SW 1271 (cell line): ENCODE data around the gene MAS1.
A peak's percentile ranks its signal among the peaks of the same experiment; 100 is the strongest.

ENCODE experiments used
- DNase-seq, 2 experiments: peaks; one replicate each; lab custom pipeline; 2025; lab: John Stamatoyannopoulos, UW

The MAS1 gene

DNA sequence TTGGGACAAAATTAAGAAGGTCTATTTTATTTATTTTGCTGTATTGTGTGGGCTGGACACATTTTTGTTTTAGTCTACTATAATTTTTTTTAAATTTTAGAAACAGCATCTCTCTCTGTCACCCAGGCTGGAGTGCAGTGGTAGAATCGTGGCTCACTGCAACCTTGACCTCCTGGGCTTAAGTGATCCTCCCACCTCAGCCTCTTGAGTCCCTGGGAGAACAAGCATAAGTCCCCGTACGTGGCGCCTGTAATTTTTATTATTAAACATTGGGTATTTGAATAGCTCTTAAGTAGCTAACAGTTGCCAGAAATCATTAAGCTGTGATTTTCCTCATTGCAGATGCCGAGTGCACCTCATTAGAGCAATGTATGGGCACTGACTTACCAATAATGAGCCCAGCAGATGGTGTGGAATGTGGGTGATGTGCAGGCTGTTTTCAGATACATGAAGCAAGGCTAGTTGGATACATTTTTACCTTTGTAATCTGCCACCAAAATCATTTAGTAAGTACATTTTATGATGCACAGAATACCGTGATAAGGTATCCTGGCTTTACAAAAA, 10.3 kb upstream of the MAS1 start:
- DNase-seq: no peak

DNA sequence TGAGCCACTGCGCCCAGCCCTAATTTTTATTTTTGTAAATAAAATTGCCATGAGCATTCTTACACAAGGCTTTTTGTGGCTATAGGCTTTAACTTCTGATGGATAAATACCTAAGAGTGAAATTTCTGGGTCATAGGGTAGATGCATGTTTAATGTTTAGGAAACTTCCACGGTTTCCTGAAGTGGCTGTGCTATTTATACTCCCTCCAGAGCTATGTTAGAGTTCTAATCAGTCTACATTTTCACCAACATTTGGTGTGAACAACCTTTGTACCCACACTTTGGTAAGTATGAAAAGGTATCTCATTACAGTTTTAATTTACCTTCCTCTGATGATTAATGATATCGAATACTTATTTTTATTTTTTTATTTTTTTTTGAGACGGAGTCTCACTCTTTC, 6.1 kb upstream of the MAS1 start:
- no peak for DNase-seq

GRCh38 chr6:159886270-159886669, 4.5 kb upstream of the MAS1 start:
- DNase-seq: no peak

GRCh38 chr6:159887146-159887545, 3.6 kb upstream of the MAS1 start:
- DNase-seq: no peak

- DNase-seq: no peak
Measured at GRCh38 chr6:159887761-159888160, 3.0 kb upstream of the MAS1 start.

- DNase-seq: no peak
Measured at GRCh38 chr6:159890201-159890600, 587 bp upstream of the MAS1 start.

- DNase-seq: no peak
Measured at GRCh38 chr6:159892053-159892452, 1.3 kb downstream of the MAS1 start.

DNA sequence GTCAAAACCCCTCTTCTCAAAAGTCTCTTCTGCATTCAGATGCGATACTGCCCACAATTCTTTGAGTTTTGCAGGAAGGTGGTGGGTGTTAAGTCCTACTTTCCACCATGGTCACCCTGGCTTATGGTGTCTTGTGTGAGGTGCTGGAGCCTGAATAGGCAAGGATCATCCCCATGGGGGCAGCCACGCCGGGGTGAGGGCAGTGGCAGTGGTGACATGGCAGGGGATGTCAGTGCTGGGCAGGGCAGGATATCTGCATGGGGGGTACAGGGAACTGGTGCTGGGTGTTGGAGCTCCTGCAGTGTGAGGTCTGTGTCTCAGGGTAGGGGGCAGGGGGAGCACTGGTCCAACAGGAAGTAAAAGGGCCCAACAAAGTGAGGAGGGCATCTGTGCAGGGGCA, 2.3 kb downstream of the MAS1 start:
- DNase-seq: no peak

GRCh38 chr6:159894991-159895390, 4.2 kb downstream of the MAS1 start:
- DNase-seq: no peak

DNA sequence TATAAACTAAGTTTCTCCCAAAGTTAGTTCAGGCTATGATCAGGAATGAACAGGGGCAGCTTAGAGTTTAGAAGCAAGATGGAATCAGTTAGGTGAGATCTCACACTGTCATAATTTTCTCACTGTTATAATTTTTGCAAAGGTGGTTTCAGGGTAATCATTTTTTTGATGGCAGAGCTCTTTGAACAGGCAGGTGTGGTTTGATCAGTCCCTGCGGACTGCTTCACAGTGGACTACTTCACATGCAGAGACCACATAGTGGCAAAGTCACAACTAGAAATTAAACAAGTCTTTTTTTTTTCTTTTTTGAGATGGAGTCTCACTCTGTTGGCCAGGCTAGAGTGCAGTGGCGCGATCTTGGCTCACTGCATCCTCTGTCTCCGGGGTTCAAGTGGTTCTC, 6.8 kb downstream of the MAS1 start:
- DNase-seq: no peak

GRCh38 chr6:159898519-159898918, 7.7 kb downstream of the MAS1 start:
- DNase-seq: no peak

GRCh38 chr6:159899994-159900745, 9.4 kb downstream of the MAS1 start:
- peak in 1 of 2 experiments; percentile 10 for DNase-seq

DNA sequence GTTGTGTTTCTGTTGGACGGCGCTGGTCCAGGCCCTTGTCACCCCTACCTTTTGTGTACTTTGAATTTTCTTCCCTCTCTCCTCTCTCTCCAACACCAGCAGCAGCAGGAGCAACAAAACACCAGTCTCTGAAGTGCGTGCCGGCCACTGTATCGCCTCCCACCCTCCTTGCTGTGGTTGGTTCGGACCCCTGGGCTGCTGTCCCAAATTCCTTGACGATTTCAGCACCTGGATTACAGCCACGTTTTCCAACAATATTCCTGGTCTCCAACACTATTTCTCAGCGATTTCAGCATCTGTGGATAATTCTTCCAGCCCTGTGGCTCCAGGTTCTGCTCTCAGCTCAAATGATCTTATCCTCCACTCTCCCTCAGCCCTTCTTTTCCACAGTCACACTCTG, 11.8 kb downstream of the MAS1 start:
- DNase-seq: no peak

DNA sequence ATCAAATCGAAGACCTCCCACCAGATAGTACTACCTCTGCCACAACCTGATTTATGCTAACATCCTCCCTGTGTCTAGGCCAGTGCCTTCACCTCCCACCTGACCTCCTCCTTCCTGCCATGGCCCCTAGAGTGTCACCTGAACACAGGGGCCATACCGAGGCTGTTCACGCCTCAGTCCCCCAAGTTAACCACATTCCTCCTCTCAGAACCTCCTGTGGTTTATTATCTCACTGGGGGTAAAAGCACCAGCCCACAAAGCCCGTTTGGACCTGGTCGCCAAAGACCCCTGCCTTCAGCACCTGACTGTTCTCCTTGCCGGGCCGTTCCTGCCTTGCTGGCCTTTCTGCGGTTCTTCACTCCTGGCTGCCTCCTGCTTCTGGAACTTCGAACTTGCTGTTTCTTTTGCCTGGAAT, 13.7 kb downstream of the MAS1 start:
- DNase-seq: no peak

GRCh38 chr6:159906400-159906799, 15.6 kb downstream of the MAS1 start:
- no peak for DNase-seq

DNA sequence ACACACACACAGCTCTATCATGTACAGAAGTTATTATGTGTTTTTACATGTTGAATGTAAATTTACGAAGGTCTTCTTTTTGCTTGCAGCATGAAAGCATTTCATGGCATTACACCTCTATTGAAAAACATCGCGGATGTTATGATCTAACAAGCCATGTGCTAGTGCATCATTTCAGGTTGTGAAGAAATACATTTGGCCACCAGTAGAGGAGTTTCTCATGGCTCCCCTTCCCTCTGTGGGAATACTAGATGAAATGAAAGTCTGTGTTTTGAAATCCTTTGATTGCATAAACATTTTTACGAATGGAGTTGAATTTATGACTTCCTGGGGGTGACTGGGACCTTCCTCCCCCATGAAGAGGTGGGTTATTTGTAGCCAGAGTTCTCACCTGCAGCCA, 17.7 kb downstream of the MAS1 start:
- no peak for DNase-seq

DNA sequence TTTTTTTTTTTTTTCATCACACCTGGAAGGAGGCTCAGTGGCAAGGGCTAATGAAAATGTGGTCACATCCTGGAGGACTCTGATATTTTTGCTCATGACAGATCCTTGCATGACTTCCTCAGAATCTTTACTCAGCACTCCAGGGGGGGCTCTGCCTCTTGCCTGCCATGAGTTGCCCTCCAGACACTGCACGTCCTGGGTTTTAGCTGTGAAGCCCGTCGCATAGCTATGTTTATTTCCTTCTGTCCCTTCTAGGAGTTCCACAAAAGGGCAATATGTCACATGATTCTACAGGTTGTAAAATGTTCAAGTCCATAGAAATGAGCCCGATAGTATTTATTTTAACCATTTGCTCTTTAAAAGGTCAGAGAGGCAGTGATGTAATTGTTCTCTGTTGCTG, 18.2 kb downstream of the MAS1 start:
- no peak for DNase-seq

- no peak for DNase-seq
Measured at GRCh38 chr6:159910342-159910741, 19.6 kb downstream of the MAS1 start.

DNA sequence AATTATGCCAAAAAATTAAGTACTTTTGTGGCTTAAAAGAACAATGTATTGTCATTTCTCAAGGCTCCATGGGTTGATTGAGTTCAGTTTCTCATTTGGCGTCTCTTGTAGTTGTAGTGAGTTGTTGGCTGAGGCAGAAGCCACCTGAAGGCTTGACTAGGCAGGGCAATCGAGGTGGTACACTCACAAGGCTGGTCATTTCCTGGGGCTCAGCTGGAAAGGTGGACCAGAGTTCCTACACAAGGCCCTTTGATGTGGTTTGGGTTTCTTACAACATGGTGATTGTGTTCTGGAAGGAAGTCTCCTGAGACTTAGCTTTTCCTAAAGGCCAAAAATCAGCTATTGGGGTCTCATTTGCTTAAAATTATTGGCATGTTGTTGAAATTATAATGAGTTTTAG, 22.6 kb downstream of the MAS1 start:
- no peak for DNase-seq

DNA sequence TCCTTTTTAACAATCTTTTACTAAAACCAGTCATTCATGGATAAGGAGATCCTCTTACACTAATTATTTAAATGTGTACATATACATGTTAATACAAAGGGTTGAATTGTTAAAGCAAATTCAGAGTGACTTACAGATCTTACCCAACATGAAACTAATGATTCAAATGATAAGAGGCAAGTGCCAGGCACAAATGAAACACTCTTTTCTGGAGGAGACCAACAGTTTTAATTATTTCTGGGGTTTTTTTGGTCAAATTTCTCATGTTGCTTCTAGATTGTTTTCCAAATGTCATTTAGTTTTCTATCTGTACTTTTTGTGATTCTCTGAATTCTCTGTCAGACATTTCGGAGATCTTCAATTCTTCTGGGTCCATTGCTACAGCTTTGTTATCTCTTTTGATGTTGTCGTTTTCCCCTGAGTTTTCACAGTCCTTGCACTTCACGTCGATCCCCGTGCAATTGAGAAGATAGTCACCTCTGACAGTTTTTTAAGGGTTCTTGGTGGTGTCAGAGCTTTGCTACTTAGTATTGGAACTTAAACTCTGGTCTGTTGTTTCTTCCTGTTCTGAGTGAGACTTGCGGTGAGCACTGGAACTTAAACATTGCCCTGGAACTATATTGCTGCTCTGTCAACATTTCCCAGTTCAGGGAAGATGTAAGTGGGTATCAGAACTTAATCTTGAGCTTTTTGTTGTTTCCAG, 23.2 kb downstream of the MAS1 start:
- no peak for DNase-seq

- no peak for DNase-seq
Measured at GRCh38 chr6:159914565-159914923, 23.8 kb downstream of the MAS1 start.

DNA sequence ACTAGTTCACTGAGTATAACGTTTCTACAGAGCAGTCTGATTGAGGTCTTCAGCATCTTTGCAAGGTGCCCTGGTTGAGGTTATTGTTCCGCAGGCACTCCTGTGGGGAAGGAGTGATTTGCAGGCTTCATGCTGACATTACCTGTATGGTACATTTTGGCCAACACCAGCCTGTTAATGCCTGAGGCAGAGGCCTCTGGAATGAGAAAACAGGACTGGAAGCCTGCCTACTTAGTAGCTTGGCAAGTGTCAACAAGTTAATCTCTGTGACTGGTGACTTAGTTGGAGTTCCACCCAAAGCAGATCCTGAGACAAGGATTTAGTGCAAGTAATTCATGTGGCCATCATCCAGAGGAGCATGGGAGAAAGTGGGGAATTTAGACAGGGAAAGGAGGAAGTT, 24.6 kb downstream of the MAS1 start:
- no peak for DNase-seq

DNA sequence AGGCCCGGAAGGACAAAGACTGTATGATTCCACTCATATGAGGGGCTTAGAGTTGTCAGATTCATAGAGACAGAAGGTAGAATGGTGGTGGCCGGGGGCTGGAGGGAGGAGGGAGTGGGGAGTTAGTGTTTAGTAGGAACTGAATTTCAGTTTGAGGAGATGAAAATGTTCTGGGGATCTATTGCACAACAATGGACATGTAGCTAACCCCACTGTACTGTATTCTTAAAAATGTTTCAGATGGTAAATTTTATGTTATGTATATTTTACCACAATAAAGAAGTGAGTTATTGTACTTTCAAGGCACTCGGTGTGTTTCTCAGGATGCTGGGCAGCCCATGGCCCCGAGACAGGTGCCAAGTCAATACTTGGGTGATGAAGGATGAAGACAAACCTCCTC, 25.4 kb downstream of the MAS1 start:
- DNase-seq: no peak

DNA sequence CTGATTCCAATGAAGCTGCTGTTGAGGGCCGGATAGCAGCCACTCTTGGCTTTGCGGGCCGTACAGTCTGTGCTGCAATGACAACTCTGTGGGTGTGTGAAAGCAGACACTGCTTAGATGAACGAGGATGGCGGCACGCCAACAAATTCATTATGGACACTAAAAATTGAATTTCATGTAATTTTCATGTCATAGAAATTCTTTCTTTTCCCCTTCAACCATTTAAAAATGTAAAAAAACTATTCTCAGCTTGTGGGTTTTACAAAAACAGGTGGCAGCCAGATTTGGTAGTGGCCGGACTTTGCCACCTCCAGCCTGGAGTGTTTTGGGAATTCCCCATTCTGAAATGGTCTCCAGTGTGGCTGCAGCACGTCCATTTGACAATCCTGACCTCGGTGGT, 26.0 kb downstream of the MAS1 start:
- no peak for DNase-seq
